Liver (tissue), 3 donors: ENCODE measurements around the gene RIPK1.

Experiments
- ATF3 ChIP-seq: IDR thresholded peaks from 2 replicates; pipeline ENCODE4 v1.6.1; 2016; ENCODE audit warnings: antibody characterized with exemption
- CTCF ChIP-seq: fragments of 150-350 bp; IDR thresholded peaks from 2 replicates; pipeline ENCODE4 v1.5.1; 2017; ENCODE audit warnings: improper control_type of control experiment, low read depth, low read length; ENCODE audit not compliant: missing input control
- EGR1 ChIP-seq, 2 donors: IDR thresholded peaks; 2 replicates each; pipeline ENCODE4 v1.6.1; 2016 to 2018; ENCODE audit warnings: antibody characterized with exemption in 2 of 2, low read depth in 2 of 2
- FOXA1 ChIP-seq: IDR thresholded peaks from 2 replicates; pipeline ENCODE4 v1.6.1; 2016; ENCODE audit warnings: antibody characterized with exemption
- GABPA ChIP-seq, 2 donors: IDR thresholded peaks in 1 of 2; conservative IDR thresholded peaks in 1 of 2; 2 replicates each; pipeline ENCODE4 v1.6.1; 2016; ENCODE audit warnings: antibody characterized with exemption in 2 of 2, mild to moderate bottlenecking in 1 of 2, moderate library complexity in 1 of 2
- MAX ChIP-seq: IDR thresholded peaks from 2 replicates; pipeline ENCODE4 v1.6.1; 2016; ENCODE audit warnings: antibody characterized with exemption
- RAD21 ChIP-seq, 2 donors: IDR thresholded peaks; 2 replicates each; pipeline ENCODE4 v1.6.1; 2016; ENCODE audit warnings: antibody characterized with exemption in 2 of 2, mild to moderate bottlenecking in 2 of 2
- RXRA ChIP-seq, 2 donors: IDR thresholded peaks; 2 replicates each; pipeline ENCODE4 v1.6.1; 2017 to 2018; ENCODE audit warnings: antibody characterized with exemption in 2 of 2, mild to moderate bottlenecking in 1 of 2
- TAF1 ChIP-seq: conservative IDR thresholded peaks from 2 replicates; pipeline ENCODE4 v1.6.1; 2016; ENCODE audit warnings: antibody characterized with exemption, mild to moderate bottlenecking
- YY1 ChIP-seq: IDR thresholded peaks from 2 replicates; pipeline ENCODE4 v1.6.1; 2016; ENCODE audit warnings: antibody characterized with exemption, mild to moderate bottlenecking
- TF ChIP-seq, protein P1 (sequence below): IDR thresholded peaks from 2 replicates; pipeline ENCODE4 v1.6.1; 2016; ENCODE audit warnings: antibody characterized with exemption, mild to moderate bottlenecking
- TF ChIP-seq, protein P2 (sequence below): IDR thresholded peaks from 2 replicates; pipeline ENCODE4 v1.6.1; 2016; ENCODE audit warnings: antibody characterized with exemption
- donor health status: healthy.
- donor health status: healthy.

- TF ChIP-seq MAX, result no peak
- no peak for TF ChIP-seq CTCF
- TF ChIP-seq, protein P1, sequence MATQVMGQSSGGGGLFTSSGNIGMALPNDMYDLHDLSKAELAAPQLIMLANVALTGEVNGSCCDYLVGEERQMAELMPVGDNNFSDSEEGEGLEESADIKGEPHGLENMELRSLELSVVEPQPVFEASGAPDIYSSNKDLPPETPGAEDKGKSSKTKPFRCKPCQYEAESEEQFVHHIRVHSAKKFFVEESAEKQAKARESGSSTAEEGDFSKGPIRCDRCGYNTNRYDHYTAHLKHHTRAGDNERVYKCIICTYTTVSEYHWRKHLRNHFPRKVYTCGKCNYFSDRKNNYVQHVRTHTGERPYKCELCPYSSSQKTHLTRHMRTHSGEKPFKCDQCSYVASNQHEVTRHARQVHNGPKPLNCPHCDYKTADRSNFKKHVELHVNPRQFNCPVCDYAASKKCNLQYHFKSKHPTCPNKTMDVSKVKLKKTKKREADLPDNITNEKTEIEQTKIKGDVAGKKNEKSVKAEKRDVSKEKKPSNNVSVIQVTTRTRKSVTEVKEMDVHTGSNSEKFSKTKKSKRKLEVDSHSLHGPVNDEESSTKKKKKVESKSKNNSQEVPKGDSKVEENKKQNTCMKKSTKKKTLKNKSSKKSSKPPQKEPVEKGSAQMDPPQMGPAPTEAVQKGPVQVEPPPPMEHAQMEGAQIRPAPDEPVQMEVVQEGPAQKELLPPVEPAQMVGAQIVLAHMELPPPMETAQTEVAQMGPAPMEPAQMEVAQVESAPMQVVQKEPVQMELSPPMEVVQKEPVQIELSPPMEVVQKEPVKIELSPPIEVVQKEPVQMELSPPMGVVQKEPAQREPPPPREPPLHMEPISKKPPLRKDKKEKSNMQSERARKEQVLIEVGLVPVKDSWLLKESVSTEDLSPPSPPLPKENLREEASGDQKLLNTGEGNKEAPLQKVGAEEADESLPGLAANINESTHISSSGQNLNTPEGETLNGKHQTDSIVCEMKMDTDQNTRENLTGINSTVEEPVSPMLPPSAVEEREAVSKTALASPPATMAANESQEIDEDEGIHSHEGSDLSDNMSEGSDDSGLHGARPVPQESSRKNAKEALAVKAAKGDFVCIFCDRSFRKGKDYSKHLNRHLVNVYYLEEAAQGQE, result no peak
- TF ChIP-seq RAD21 (IDR thresholded peaks at IDR 0.05), result no peak
- TF ChIP-seq TAF1, result no peak
- TF ChIP-seq GABPA (IDR thresholded peaks at IDR 0.05 in 1 of 2, conservative IDR thresholded peaks at IDR 0.05 in 1 of 2), result no peak
- no peak for TF ChIP-seq EGR1 (IDR thresholded peaks at IDR 0.05; ENCODE audit: low read depth in 2 of 2)
- no peak for TF ChIP-seq YY1
- TF ChIP-seq, protein P2, sequence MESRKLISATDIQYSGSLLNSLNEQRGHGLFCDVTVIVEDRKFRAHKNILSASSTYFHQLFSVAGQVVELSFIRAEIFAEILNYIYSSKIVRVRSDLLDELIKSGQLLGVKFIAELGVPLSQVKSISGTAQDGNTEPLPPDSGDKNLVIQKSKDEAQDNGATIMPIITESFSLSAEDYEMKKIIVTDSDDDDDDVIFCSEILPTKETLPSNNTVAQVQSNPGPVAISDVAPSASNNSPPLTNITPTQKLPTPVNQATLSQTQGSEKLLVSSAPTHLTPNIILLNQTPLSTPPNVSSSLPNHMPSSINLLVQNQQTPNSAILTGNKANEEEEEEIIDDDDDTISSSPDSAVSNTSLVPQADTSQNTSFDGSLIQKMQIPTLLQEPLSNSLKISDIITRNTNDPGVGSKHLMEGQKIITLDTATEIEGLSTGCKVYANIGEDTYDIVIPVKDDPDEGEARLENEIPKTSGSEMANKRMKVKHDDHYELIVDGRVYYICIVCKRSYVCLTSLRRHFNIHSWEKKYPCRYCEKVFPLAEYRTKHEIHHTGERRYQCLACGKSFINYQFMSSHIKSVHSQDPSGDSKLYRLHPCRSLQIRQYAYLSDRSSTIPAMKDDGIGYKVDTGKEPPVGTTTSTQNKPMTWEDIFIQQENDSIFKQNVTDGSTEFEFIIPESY, result no peak
- no peak for TF ChIP-seq FOXA1
- TF ChIP-seq ATF3, result no peak
- no peak for TF ChIP-seq RXRA (IDR thresholded peaks at IDR 0.05)
Observed at GRCh38 chr6:3117912-3118352, 49.6 kb downstream of the RIPK1 start.
